ENCODE data around the gene HAL.

HAL gene

GRCh38 chr12:96006727-96007126 lies 10.6 kb upstream of the HAL start:
- DNase-seq = no peak

- DNase-seq = no peak
Measured at GRCh38 chr12:96000858-96001257, 4.7 kb upstream of the HAL start.

- DNase-seq = no peak
Measured at GRCh38 chr12:95999484-95999883, 3.3 kb upstream of the HAL start.

GRCh38 chr12:95998611-95999286 lies 2.6 kb upstream of the HAL start:
- peak; percentile 32 for DNase-seq

GRCh38 chr12:95997911-95998510 lies 1.9 kb upstream of the HAL start:
- no peak for DNase-seq

GRCh38 chr12:95997276-95997675 lies 1.1 kb upstream of the HAL start:
- DNase-seq = no peak

- DNase-seq = no peak
Measured at GRCh38 chr12:95995238-95996031, 709 bp downstream of the HAL start.

GRCh38 chr12:95994476-95994875 lies 1.7 kb downstream of the HAL start:
- DNase-seq = no peak

GRCh38 chr12:95993907-95994306 lies 2.2 kb downstream of the HAL start:
- no peak for DNase-seq

GRCh38 chr12:95990136-95990535 lies 6.0 kb downstream of the HAL start:
- no peak for DNase-seq

GRCh38 chr12:95989504-95990123 lies 6.5 kb downstream of the HAL start:
- no peak for DNase-seq

- no peak for DNase-seq
Measured at GRCh38 chr12:95988506-95989275, 7.5 kb downstream of the HAL start.

GRCh38 chr12:95986635-95987570 lies 9.2 kb downstream of the HAL start:
- DNase-seq = no peak

GRCh38 chr12:95984682-95985081 lies 11.5 kb downstream of the HAL start:
- no peak for DNase-seq

- DNase-seq = no peak
Measured at GRCh38 chr12:95982602-95983001, 13.5 kb downstream of the HAL start.

GRCh38 chr12:95980437-95980836 lies 15.7 kb downstream of the HAL start:
- no peak for DNase-seq

GRCh38 chr12:95978774-95979173 lies 17.4 kb downstream of the HAL start:
- no peak for DNase-seq

GRCh38 chr12:95978351-95978750 lies 17.8 kb downstream of the HAL start:
- no peak for DNase-seq

GRCh38 chr12:95977764-95978305 lies 18.3 kb downstream of the HAL start:
- DNase-seq = no peak

GRCh38 chr12:95976416-95976832 lies 19.7 kb downstream of the HAL start:
- no peak for DNase-seq

- DNase-seq = no peak
Measured at GRCh38 chr12:95975491-95975890, 20.7 kb downstream of the HAL start.

All from NCI-H510A (cell line).